Adrenal gland (tissue), 5 donors: ENCODE results near the gene GPATCH2L.

Experiments
- POLR2A ChIP-seq, 2 donors: fragments of 450-650 bp; IDR thresholded peaks; one replicate each; pipeline ENCODE4 v1.6.1; 2017; ENCODE audit warnings: antibody characterized with exemption in 2 of 2, mild to moderate bottlenecking in 2 of 2, moderate library complexity in 1 of 2
- TF ChIP-seq, protein P1 (sequence below), 6 experiments: fragments of 450-650 bp in 4 of 6; fragments of 200-600 bp in 2 of 6; sonication (generic) in 1 of 6; IDR thresholded peaks; 1 replicate in 5 of 6; 2 replicates in 1 of 6; pipeline versions ENCODE4 v1.5.1 to v1.8.0; 2016 to 2021; ENCODE audit warnings: antibody characterized with exemption in 6 of 6, mild to moderate bottlenecking in 2 of 6, moderate library complexity in 1 of 6
- donor health status: DM: no; HTN: no; CAD: no.

DNA sequence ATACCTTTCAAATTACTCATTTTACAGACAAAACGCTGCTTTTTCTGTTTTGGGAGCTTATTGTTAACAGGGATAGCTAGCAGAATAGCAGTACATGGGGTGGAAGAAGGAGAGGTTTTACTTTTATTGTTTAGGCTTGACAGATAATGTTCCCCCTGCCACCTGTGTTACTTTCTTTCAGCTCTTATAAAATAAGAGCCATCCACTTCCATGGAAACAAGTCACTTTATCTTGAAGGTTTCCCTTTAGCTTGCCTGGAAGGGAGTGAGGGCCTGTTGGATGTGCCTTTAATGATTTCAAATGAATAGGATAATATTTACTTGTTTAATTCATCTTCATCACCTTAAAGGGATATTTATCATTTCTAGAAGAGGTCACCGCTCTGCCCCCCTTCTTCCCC is 23.3 kb downstream of the GPATCH2L start:
- TF ChIP-seq, protein P1, sequence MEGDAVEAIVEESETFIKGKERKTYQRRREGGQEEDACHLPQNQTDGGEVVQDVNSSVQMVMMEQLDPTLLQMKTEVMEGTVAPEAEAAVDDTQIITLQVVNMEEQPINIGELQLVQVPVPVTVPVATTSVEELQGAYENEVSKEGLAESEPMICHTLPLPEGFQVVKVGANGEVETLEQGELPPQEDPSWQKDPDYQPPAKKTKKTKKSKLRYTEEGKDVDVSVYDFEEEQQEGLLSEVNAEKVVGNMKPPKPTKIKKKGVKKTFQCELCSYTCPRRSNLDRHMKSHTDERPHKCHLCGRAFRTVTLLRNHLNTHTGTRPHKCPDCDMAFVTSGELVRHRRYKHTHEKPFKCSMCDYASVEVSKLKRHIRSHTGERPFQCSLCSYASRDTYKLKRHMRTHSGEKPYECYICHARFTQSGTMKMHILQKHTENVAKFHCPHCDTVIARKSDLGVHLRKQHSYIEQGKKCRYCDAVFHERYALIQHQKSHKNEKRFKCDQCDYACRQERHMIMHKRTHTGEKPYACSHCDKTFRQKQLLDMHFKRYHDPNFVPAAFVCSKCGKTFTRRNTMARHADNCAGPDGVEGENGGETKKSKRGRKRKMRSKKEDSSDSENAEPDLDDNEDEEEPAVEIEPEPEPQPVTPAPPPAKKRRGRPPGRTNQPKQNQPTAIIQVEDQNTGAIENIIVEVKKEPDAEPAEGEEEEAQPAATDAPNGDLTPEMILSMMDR (IDR thresholded peaks at IDR 0.05) = no peak
- TF ChIP-seq POLR2A (IDR thresholded peaks at IDR 0.05) = no peak
